ENCODE data around the gene SENP8. TPM values are rescaled to one million over a fixed set of nuclear protein-coding genes. Genes with fewer than 3 reads are reported as not detected.

SENP8 gene
- total RNA-seq, 2 donors from 2014 or later, result 0.54 to 0.78 TPM

- Histone ChIP-seq H3K4me1 (ENCODE audit: control insufficient read depth in 1 of 2, low read depth in 2 of 2) (peaks cover 20 to 32% of the 10 kb centered on the region in 2 donors), H3K9me3 (no peaks in the 10 kb centered on the region), H3K27ac (no peak overlapping the region), H3K27me3 (replicated peaks; ENCODE audit: insufficient read depth) (no peaks in the 10 kb centered on the region), H3K4me3 (no peak overlapping the region), H3K36me3 (no peaks in the 10 kb centered on the region)
- no peak for TF ChIP-seq CTCF (IDR thresholded peaks at IDR 0.05)
- ATAC-seq (ENCODE audit: insufficient number of reproducible peaks, low FRiP score, low read depth) (no peak), DNase-seq (ENCODE audit: low spot score) (no peak)
These were observed 4.7 kb upstream of the SENP8 start for GRCh38 chr15:72113347-72114031.

- ATAC-seq (ENCODE audit: insufficient number of reproducible peaks, low FRiP score, low read depth), result no peak
- Histone ChIP-seq H3K9me3 (no peaks in the 10 kb centered on the region), H3K4me1 (ENCODE audit: control insufficient read depth in 1 of 2, low read depth in 2 of 2) (peaks cover 18 to 37% of the 10 kb centered on the region in 2 donors)
These were observed 1.3 kb upstream of the SENP8 start for GRCh38 chr15:72116731-72117485.

GRCh38 chr15:72117486-72118016 lies 652 bp upstream of the SENP8 start:
- no peak for TF ChIP-seq CTCF (IDR thresholded peaks at IDR 0.05)
- Histone ChIP-seq H3K27ac (peak overlapping the region; percentile 72 to 84), H3K36me3 (no peaks in the 10 kb centered on the region), H3K27me3 (replicated peaks; ENCODE audit: insufficient read depth) (no peaks in the 10 kb centered on the region), H3K4me3 (peak overlapping the region; percentile 94), H3K4me1 (ENCODE audit: control insufficient read depth in 1 of 2, low read depth in 2 of 2) (peaks cover 13 to 30% of the 10 kb centered on the region in 2 donors), H3K9me3 (no peaks in the 10 kb centered on the region)
- ATAC-seq (ENCODE audit: insufficient number of reproducible peaks, low FRiP score, low read depth), result peak; percentile 57
- peak; percentile 30 for DNase-seq (ENCODE audit: low spot score)

More at GRCh38 chr15:72116731-72117485, 1.3 kb upstream of the SENP8 start:
- Histone ChIP-seq H3K27ac (peak overlapping the region; percentile 72 to 84), H3K4me3 (peak overlapping the region; percentile 94), H3K36me3 (no peaks in the 10 kb centered on the region), H3K27me3 (replicated peaks; ENCODE audit: insufficient read depth) (no peaks in the 10 kb centered on the region)
- DNase-seq (ENCODE audit: low spot score), result peak; percentile 9
- no peak for TF ChIP-seq CTCF (IDR thresholded peaks at IDR 0.05)

GRCh38 chr15:72124218-72124617 lies 6.0 kb downstream of the SENP8 start:
- Histone ChIP-seq H3K27ac (no peak overlapping the region), H3K4me3 (no peak overlapping the region), H3K9me3 (no peaks in the 10 kb centered on the region), H3K27me3 (replicated peaks; ENCODE audit: insufficient read depth) (no peaks in the 10 kb centered on the region), H3K4me1 (ENCODE audit: control insufficient read depth in 1 of 2, low read depth in 2 of 2) (peaks cover 0 to under 1% of the 10 kb centered on the region in 2 donors), H3K36me3 (no peaks in the 10 kb centered on the region)
- ATAC-seq (ENCODE audit: insufficient number of reproducible peaks, low FRiP score, low read depth) (no peak), DNase-seq (ENCODE audit: low spot score) (no peak)
- TF ChIP-seq CTCF (IDR thresholded peaks at IDR 0.05), result no peak

GRCh38 chr15:72127724-72128322 lies 9.6 kb downstream of the SENP8 start:
- no peak for TF ChIP-seq CTCF (IDR thresholded peaks at IDR 0.05)
- H3K4me1 ChIP-seq (ENCODE audit: control insufficient read depth in 1 of 2, low read depth in 2 of 2), result no peaks in the 10 kb centered on the region
- no peaks in the 10 kb centered on the region for H3K36me3 ChIP-seq
- H3K27ac ChIP-seq, result no peak overlapping the region
- H3K27me3 ChIP-seq (replicated peaks; ENCODE audit: insufficient read depth), result no peaks in the 10 kb centered on the region
- H3K9me3 ChIP-seq, result no peaks in the 10 kb centered on the region
- ATAC-seq (ENCODE audit: insufficient number of reproducible peaks, low FRiP score, low read depth) (no peak), DNase-seq (ENCODE audit: low spot score) (no peak)
- H3K4me3 ChIP-seq, result no peak overlapping the region

All from thoracic aorta (tissue), 2 donors.